AG04449 (cell line): ENCODE data around the gene DOCK1.
"Not testable (repeated sequence)": the region's sequence is repeated elsewhere in the genome, so short reads cannot be mapped to it uniquely, and the experiment has no call there.

Experiments
- CTCF ChIA-PET: fragments of 350-600 bp; formaldehyde crosslinking; extraction: SDS; loops from one replicate; lab custom pipeline; 2021; ENCODE audit warnings: antibody characterized with exemption; lab: Yijun Ruan, JAX
- POLR2A ChIA-PET: fragments of 400-600, 350-600 bp; formaldehyde crosslinking; extraction: SDS; loops from one replicate; lab custom pipeline; 2020; ENCODE audit warnings: antibody characterized with exemption, inconsistent platforms; lab: Yijun Ruan, JAX
- DNase-seq: peaks from one replicate; pipeline ENCODE4 v3.0.0-alpha.2; 2010; ENCODE audit warnings: low read depth, low spot score
- H3K4me3 ChIP-seq: 2 replicates; pipeline ENCODE4 v1.5.1; 2011; ENCODE audit warnings: low read depth, mild to moderate bottlenecking, control low read depth, low read length
- TF ChIP-seq, protein P1 (sequence below): IDR thresholded peaks from one replicate; pipeline ENCODE4 v1.5.1; 2011; ENCODE audit warnings: mild to moderate bottlenecking, moderate library complexity, low read length, control low read depth, inconsistent platforms; ENCODE audit not compliant: insufficient read depth; ENCODE audit errors: missing control alignments

Gene DOCK1

DNA sequence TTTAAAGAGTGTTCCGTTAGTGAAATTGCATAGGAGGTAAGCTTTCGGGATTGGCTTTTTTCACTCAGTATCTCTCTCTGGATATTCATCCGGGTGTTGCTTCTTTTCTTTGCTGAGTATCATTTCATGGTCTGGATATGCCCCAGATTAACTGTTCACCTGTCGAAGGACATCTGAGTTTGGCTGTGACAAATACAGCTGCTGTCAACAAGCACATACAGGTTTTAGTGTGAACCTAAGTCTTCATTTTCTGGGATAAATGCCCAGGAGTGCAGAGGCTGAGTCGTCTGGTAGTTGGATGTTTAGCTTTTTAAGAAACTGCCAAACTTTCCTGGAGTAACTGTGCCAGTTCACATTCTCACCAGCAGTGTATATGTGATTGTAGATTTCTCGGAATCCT, 5.6 kb downstream of the DOCK1 start:
- ChIA-PET CTCF (interaction anchor here (1.2 kb wide), 1 partner anchor 10 kb away, joined by 6 read pairs; no protein-coding TSS in a partner anchor), POLR2A (no interaction called here)
- no peak for DNase-seq
- TF ChIP-seq, protein P1, sequence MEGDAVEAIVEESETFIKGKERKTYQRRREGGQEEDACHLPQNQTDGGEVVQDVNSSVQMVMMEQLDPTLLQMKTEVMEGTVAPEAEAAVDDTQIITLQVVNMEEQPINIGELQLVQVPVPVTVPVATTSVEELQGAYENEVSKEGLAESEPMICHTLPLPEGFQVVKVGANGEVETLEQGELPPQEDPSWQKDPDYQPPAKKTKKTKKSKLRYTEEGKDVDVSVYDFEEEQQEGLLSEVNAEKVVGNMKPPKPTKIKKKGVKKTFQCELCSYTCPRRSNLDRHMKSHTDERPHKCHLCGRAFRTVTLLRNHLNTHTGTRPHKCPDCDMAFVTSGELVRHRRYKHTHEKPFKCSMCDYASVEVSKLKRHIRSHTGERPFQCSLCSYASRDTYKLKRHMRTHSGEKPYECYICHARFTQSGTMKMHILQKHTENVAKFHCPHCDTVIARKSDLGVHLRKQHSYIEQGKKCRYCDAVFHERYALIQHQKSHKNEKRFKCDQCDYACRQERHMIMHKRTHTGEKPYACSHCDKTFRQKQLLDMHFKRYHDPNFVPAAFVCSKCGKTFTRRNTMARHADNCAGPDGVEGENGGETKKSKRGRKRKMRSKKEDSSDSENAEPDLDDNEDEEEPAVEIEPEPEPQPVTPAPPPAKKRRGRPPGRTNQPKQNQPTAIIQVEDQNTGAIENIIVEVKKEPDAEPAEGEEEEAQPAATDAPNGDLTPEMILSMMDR, result no peak
- H3K4me3 ChIP-seq, result no peak overlapping the region

- CTCF ChIA-PET, result interaction anchor here (1.2 kb wide), 1 partner anchor 9 kb away, joined by 6 read pairs; no protein-coding TSS in a partner anchor
- POLR2A ChIA-PET, result no interaction called here
- DNase-seq, result no peak
Observed at GRCh38 chr10:126911301-126911700, 6.1 kb downstream of the DOCK1 start.

DNA sequence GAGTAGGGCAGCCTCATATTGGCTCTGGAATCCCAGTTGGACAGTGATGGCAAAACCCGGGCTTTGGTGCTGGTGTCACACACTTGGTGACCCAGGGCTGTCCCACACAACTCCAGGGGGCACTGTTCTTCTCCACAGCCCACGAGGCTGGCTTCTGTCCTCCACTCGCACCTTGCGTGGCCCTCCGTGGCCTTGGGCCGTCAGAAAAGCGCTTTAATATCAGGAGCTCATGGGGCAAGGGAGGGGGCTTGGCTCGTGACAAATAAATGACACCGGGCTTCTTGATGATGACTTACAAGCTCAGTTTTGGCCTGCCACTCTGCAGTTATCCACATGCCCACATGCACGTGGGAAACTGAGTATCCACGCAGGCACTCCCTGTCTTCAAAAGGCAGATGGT, 8.1 kb downstream of the DOCK1 start:
- no peak overlapping the region for H3K4me3 ChIP-seq
- TF ChIP-seq, protein P1, result no peak
- DNase-seq, result no peak
- POLR2A ChIA-PET, result interaction anchor here (0.6 to 0.7 kb wide), 2 partner anchors 9 to 13 kb away, joined by 3 read pairs; no protein-coding TSS in a partner anchor
- CTCF ChIA-PET, result interaction anchor here (1.5 kb wide), 1 partner anchor 10 kb away, joined by 3 read pairs; no protein-coding TSS in a partner anchor

More at GRCh38 chr10:126911301-126911700, 6.1 kb downstream of the DOCK1 start:
- TF ChIP-seq, protein P1, result no peak
- H3K4me3 ChIP-seq, result no peak overlapping the region

- TF ChIP-seq, protein P1, result no peak
- ChIA-PET POLR2A (interaction anchor here (0.8 kb wide), 1 partner anchor 11 kb away, joined by 3 read pairs; no protein-coding TSS in a partner anchor), CTCF (no interaction called here)
- DNase-seq, result no peak
- H3K4me3 ChIP-seq, result no peak overlapping the region
Observed at GRCh38 chr10:126914561-126914960, 9.3 kb downstream of the DOCK1 start.

DNA sequence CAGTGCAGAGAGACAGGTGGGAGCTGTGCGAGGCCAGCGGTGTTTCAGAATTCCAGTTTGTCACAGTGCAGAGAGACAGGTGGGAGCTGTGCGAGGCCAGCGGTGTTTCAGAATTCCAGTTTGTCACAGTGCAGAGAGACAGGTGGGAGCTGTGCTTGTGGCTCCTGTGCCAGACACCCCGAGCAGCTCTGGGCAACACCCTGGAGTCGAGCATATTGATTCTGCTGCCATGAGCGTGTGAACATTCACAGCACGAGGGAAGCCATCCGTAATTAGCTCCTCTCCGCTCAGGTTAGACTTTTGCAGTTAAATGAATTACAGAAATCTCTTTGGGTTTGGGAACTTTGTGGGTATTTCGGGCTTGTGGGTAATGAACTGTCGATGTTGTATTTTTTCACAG, 11.7 kb downstream of the DOCK1 start:
- POLR2A ChIA-PET, CTCF ChIA-PET, H3K4me3 ChIP-seq, DNase-seq: not testable (repeated sequence)

- ChIA-PET CTCF (interaction anchor here (1.0 kb wide), 1 partner anchor 14 kb away, joined by 3 read pairs; no protein-coding TSS in a partner anchor), POLR2A (no interaction called here)
- no peak for DNase-seq
- H3K4me3 ChIP-seq, result no peak overlapping the region
- TF ChIP-seq, protein P1, result no peak
Observed at GRCh38 chr10:126917375-126917774, 12.1 kb downstream of the DOCK1 start.
